ENCODE results near the gene ATM.
A peak's percentile ranks its signal among the peaks of the same experiment; 100 is the strongest.
"Not testable (repeated sequence)": the region's sequence is repeated elsewhere in the genome, so short reads cannot be mapped to it uniquely, and the experiment has no call there.

ATM gene

DNA sequence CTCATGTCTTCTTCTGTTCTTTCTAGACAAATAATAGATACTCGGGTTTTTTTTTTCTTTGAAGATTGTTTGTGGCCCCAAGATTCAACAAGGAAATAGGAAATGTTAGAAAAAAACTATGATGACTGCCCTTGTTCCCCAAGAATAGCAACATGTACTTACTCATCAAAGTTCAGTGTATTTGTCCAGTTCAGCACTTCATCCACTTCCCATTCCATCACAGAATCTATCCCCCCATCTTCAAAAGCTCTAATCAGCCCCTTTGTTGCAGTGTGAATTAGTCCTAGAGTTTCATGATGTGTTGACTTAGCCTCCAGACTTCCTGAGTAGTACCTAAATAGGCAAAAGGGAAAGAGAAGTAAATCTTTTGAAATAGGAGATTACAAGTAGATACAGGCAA, 170.2 kb downstream of the ATM start:
- no peak for DNase-seq

DNA sequence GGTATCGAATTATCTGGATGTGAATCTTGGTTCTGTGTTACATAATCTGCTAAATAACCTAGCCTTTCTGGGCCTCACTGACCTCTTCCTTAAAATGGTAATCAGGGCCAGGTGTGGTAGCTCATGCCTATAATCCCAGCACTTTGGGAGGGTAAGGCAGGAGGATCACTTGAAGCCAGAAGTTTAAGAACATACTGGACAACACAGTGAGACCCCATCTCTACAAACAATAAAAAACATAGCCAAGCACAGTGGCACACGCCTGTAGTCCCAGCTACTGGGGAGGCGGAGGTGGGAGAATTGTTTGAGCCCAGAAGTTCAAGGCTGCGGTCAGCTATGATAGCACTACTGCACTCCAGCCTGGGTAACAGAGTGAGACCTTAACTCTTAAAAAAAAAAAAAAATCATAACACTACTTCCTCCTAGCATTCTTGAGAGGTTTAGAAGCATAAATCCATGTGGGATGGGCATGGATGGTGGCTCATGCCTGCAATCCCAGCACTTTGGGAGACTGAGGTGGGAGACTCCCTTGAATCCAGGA, 171.9 kb downstream of the ATM start:
- no peak for DNase-seq

DNA sequence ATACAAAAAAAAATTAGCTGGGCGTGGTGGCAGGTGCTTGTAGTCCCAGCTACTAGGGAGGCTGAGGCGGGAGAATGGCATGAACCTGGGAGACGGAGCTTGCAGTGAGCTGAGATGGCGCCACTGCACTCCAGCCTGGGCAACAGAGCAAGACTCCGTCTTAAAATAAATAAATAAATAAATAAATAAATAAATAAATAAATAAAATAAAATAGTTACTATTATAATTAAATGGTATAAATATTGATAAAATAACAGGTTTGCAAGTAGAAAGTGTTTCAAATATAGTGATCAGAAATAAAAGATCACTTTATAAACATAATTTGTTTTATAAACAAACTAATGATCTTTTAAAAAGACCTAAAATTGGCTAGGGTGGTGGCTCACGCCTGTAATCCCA, 173.8 kb downstream of the ATM start:
- DNase-seq: not testable (repeated sequence)

DNA sequence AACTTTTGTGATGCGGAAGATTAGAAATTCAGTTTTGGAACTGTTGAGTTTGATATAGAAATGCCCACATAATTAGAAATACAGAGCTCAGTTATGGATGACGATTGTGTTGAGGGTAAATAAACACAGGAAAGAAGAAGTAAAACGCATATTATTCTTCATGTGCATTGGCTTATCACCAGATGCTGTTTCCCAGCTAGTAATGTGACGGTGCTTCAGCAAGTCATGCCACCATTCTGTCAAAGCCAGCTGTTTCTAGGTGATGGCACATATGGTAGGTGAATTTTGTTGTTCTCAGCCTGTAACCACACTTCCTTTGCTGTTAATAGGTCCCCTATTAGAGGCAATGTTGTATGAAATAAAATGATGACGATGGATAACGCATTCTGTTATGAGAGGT, 175.6 kb downstream of the ATM start:
- DNase-seq: no peak

DNA sequence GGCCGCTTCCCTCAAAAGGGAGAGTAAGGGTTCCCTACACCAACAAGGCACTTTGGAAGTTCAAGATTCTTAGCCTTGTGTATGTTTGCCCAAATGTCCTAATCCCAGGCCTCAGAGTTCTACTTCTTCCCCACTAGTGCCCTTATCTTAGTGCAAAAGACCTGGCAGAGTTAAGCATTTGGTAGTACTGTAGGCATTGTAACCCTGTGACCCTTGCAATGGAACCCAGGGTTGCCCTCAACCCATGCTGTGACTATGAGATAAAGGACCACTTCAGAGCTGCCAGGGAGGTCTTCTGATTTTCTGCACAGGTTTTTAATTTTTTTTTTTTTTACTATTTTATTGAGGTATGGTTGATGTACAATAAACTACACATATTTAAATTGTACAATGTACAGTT, 179.4 kb downstream of the ATM start:
- no peak for DNase-seq

DNA sequence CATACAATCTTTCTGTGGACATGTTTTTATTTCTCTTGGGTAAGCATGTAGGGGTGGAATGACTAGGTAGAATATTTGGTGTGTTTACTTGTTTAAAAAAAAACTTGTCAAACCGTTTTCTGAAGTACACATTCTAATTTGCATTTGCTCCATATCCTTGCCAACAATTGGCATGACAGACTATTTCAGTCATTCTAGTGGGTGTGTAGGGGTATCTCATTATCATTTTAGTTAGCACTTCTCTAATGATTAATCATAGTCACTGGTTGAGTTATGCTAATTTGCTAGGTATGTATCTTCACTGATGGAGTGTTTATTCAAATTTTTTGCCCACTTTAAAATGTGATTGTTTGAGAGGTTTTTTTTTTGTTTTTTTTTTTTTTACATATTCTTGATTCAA, 180.2 kb downstream of the ATM start:
- DNase-seq: no peak

DNA sequence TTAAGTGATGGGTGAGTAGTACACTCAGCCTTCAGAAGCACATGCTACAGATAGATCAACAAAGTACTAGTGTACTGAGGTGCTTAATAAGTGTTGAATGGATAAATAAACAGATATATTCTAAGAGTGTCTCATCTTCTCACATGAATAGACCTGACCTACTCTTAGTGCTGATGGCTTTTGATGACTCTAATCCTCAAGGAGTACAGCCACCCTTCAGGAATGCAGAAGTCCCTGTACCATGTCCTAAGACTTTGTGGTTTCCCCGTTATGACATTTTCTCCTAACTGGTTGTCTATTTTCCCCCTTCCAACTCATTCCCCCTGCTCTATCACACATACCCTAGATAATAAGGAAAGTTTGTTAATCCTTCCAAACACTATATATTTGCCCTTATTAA, 182.8 kb downstream of the ATM start:
- DNase-seq: no peak

DNA sequence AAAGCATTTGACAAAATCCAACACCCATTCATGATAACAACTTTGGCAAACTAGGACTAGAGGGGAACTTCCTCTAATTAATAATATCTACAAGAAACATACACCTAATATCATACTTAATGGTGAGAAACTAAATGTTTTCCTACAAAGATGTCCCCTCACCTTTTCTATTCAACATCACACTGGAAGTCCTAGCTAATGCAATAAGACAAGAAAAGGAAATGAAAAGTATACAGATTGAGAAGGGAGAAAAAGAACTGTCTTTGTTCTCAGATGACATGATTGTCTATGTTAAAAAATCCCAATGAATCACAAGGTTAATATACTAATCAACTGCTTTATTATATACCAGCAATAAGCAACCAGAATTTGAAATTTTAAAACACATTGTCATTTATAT, 192.1 kb downstream of the ATM start:
- DNase-seq: no peak

DNA sequence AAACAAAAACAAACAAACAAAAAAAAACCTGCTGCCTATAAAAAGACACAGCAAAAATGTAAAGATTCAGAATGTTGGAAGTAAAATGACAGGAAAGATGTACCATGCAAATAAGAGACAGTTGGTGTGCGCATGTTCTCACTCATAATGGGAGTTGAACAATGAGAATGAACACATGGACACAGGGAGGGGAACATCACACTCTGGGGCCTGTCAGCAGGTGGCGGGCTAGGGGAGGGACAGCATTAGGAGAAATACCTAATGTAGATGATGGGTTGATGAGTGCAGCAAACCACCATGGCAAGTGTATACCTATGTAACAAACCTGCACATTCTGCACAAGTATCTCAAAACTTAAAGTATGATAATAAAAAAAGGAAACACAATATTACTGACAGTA, 194.7 kb downstream of the ATM start:
- DNase-seq: peak; percentile 26 to 46
